WTC11 (cell line): ENCODE data around the gene CTNS. TPM values are rescaled to one million over a fixed set of nuclear protein-coding genes. Genes with fewer than 3 reads are reported as not detected.
A peak's percentile ranks its signal among the peaks of the same experiment; 100 is the strongest.

ENCODE experiments used
- ATAC-seq: fragments of 200-7000 bp; cut with Tn5 transposase; 2 replicates; pipeline ENCODE4 v1.10.0; 2021; ENCODE audit warnings: mild to moderate bottlenecking, moderate library complexity
- CTCF ChIA-PET: fragments of 300-600 bp; sonication (Branson Sonifier 250); formaldehyde crosslinking; loops from one replicate; lab custom pipeline; 2021; ENCODE audit warnings: antibody characterized with exemption; lab: Charles Lee
- POLR2A ChIA-PET: fragments of 350-600 bp; sonication (Branson Sonifier 250); formaldehyde crosslinking; loops from one replicate; lab custom pipeline; 2021; ENCODE audit warnings: antibody characterized with exemption; lab: Charles Lee
- DNase-seq: peaks from one replicate; pipeline ENCODE4 v3.0.0; 2021; ENCODE audit warnings: low spot score
- H3K27ac Mint-ChIP-seq: 2 replicates; pipeline ENCODE4 v1.8.0; 2021; ENCODE audit warnings: mixed read lengths
- H3K27me3 Mint-ChIP-seq: 2 replicates; pipeline ENCODE4 v1.8.0; 2021; ENCODE audit warnings: low read depth, mild to moderate bottlenecking, moderate library complexity, mixed read lengths
- H3K36me3 Mint-ChIP-seq: 2 replicates; pipeline ENCODE4 v1.8.0; 2021; ENCODE audit warnings: mixed read lengths
- H3K4me1 Mint-ChIP-seq: 2 replicates; pipeline ENCODE4 v1.8.0; 2022; ENCODE audit warnings: mixed read lengths
- H3K4me3 Mint-ChIP-seq: 2 replicates; pipeline ENCODE4 v1.8.0; 2021; ENCODE audit warnings: mild to moderate bottlenecking, moderate library complexity, mixed read lengths
- H3K9me3 Mint-ChIP-seq: 2 replicates; pipeline ENCODE4 v1.8.0; 2021; ENCODE audit warnings: mixed read lengths
- ATF2 ChIP-seq: sonication (generic); formaldehyde crosslinking; IDR thresholded peaks from 2 replicates; pipeline ENCODE4 v1.8.1; 2022; ENCODE audit warnings: low read depth, missing genetic modification reagents, borderline replicate concordance
- CBFB ChIP-seq: sonication (generic); formaldehyde crosslinking; IDR thresholded peaks from 2 replicates; pipeline ENCODE4 v1.8.1; 2022; ENCODE audit warnings: mild to moderate bottlenecking, low read depth, missing genetic modification reagents
- CREM ChIP-seq: sonication (generic); formaldehyde crosslinking; IDR thresholded peaks from 2 replicates; pipeline ENCODE4 v1.8.1; 2022; ENCODE audit warnings: mild to moderate bottlenecking, missing genetic modification reagents, moderate library complexity
- EMX1 ChIP-seq: fragments of 250-450 bp; sonication (Bioruptor Pico); IDR thresholded peaks from 2 replicates; pipeline ENCODE4 v1.8.0; 2021; ENCODE audit warnings: mild to moderate bottlenecking
- FOXK1 ChIP-seq: sonication (generic); formaldehyde crosslinking; IDR thresholded peaks from 2 replicates; pipeline ENCODE4 v1.8.0; 2022; ENCODE audit warnings: mild to moderate bottlenecking, moderate library complexity, missing genetic modification reagents
- FOXP1 ChIP-seq: sonication (generic); formaldehyde crosslinking; IDR thresholded peaks from 2 replicates; pipeline ENCODE4 v1.8.0; 2022; ENCODE audit warnings: missing genetic modification reagents, mild to moderate bottlenecking, moderate library complexity, borderline replicate concordance
- GRHL2 ChIP-seq: fragments of 250-450 bp; sonication (Bioruptor Pico); IDR thresholded peaks from 2 replicates; pipeline ENCODE4 v1.8.0; 2022; ENCODE audit warnings: mild to moderate bottlenecking, moderate library complexity; ENCODE audit not compliant: insufficient replicate concordance, severe bottlenecking
- KAT7 ChIP-seq: sonication (generic); formaldehyde crosslinking; IDR thresholded peaks from 2 replicates; pipeline ENCODE4 v1.8.1; 2023; ENCODE audit warnings: missing genetic modification reagents, mild to moderate bottlenecking, borderline replicate concordance
- MAX ChIP-seq: sonication (generic); formaldehyde crosslinking; IDR thresholded peaks from 2 replicates; pipeline ENCODE4 v1.8.0; 2022; ENCODE audit warnings: mild to moderate bottlenecking, missing genetic modification reagents
- MXD4 ChIP-seq: fragments of 250-450 bp; sonication (Bioruptor Pico); IDR thresholded peaks from 2 replicates; pipeline ENCODE4 v1.8.0; 2021; ENCODE audit warnings: mild to moderate bottlenecking, moderate library complexity, borderline replicate concordance
- MYBL2 ChIP-seq: sonication (generic); formaldehyde crosslinking; IDR thresholded peaks from 2 replicates; pipeline ENCODE4 v1.8.1; 2023; ENCODE audit warnings: mild to moderate bottlenecking, moderate library complexity, missing genetic modification reagents
- PRDM15 ChIP-seq: sonication (generic); formaldehyde crosslinking; IDR thresholded peaks from 2 replicates; pipeline ENCODE4 v1.8.0; 2022; ENCODE audit warnings: missing genetic modification reagents
- RELA ChIP-seq: sonication (generic); formaldehyde crosslinking; IDR thresholded peaks from 2 replicates; pipeline ENCODE4 v1.8.1; 2022; ENCODE audit warnings: missing genetic modification reagents, mild to moderate bottlenecking, borderline replicate concordance
- RORB ChIP-seq: fragments of 250-450 bp; sonication (Bioruptor Pico); IDR thresholded peaks from 2 replicates; pipeline ENCODE4 v1.9.0; 2021; ENCODE audit warnings: mild to moderate bottlenecking
- TEAD1 ChIP-seq: sonication (generic); formaldehyde crosslinking; IDR thresholded peaks from 2 replicates; pipeline ENCODE4 v1.8.0; 2022; ENCODE audit warnings: mild to moderate bottlenecking, missing genetic modification reagents
- TEAD4 ChIP-seq: sonication (generic); formaldehyde crosslinking; IDR thresholded peaks from 2 replicates; pipeline ENCODE4 v1.8.0; 2022; ENCODE audit warnings: mild to moderate bottlenecking, missing genetic modification reagents
- TP53 ChIP-seq: sonication (generic); formaldehyde crosslinking; IDR thresholded peaks from 2 replicates; pipeline ENCODE4 v1.8.1; 2023; ENCODE audit warnings: mild to moderate bottlenecking, missing genetic modification reagents
- ZMAT4 ChIP-seq: fragments of 250-450 bp; sonication (Bioruptor Pico); IDR thresholded peaks from 2 replicates; pipeline ENCODE4 v1.9.0; 2021; ENCODE audit warnings: mild to moderate bottlenecking
- ZNF219 ChIP-seq: sonication (generic); formaldehyde crosslinking; IDR thresholded peaks from 2 replicates; pipeline ENCODE4 v1.8.0; 2023; ENCODE audit warnings: missing genetic modification reagents, mild to moderate bottlenecking, borderline replicate concordance
- ZNF317 ChIP-seq: sonication (generic); formaldehyde crosslinking; IDR thresholded peaks from 2 replicates; pipeline ENCODE4 v1.8.1; 2023; ENCODE audit warnings: low read depth, mild to moderate bottlenecking, moderate library complexity, missing genetic modification reagents, borderline replicate concordance
- ZNF396 ChIP-seq: fragments of 250-450 bp; sonication (Bioruptor Pico); IDR thresholded peaks from 2 replicates; pipeline ENCODE4 v1.8.0; 2021; ENCODE audit warnings: mild to moderate bottlenecking, moderate library complexity, borderline replicate concordance
- ZNF416 ChIP-seq: fragments of 250-450 bp; sonication (Bioruptor Pico); IDR thresholded peaks from 2 replicates; pipeline ENCODE4 v1.9.0; 2021; ENCODE audit warnings: mild to moderate bottlenecking, inconsistent platforms
- ZNF512 ChIP-seq: sonication (generic); formaldehyde crosslinking; IDR thresholded peaks from 2 replicates; pipeline ENCODE4 v1.8.1; 2022; ENCODE audit warnings: missing genetic modification reagents, borderline replicate concordance
- ZNF532 ChIP-seq: fragments of 250-450 bp; sonication (Bioruptor Pico); IDR thresholded peaks from 2 replicates; pipeline ENCODE4 v1.9.0; 2021; ENCODE audit warnings: mild to moderate bottlenecking, borderline replicate concordance
- total RNA-seq: library from RNA; stranded (reverse); gene quantifications from 3 replicates; pipeline ENCODE4 v1.2.3, GENCODE V29; 2021

Gene CTNS
- total RNA-seq, 1 experiment from 2014 or later: 10.7 TPM

- TF ChIP-seq PRDM15 (no peak; the same call in 1 of the 2 replicates), ZNF317 (CRISPR knock-in tag) (0 out of 2 replicates have a peak, but pooled peaks have one; percentile 29), ZNF396 (CRISPR knock-in tag) (no peak), FOXP1 (CRISPR knock-in tag) (peak; percentile 28; the same call in 1 of the 2 replicates), TP53 (CRISPR knock-in tag) (0 out of 2 replicates have a peak, but pooled peaks have one; percentile 51), ZNF512 (no peak), CREM (peak; percentile 64; the same call in 1 of the 2 replicates), RELA (0 out of 2 replicates have a peak, but pooled peaks have one; percentile 56), TEAD4 (CRISPR knock-in tag) (no peak), ZNF416 (CRISPR knock-in tag) (0 out of 2 replicates have a peak, but pooled peaks have one; percentile 67), ZNF219 (CRISPR knock-in tag) (no peak; the same call in 1 of the 2 replicates), CBFB (CRISPR knock-in tag) (0 out of 2 replicates have a peak, but pooled peaks have one; percentile 68), ATF2 (CRISPR knock-in tag) (no peak)
Measured at GRCh38 chr17:3668279-3669084, 31.9 kb downstream of the CTNS start, which contains the start of the genes EMC6 and TAX1BP3 (continued).

GRCh38 chr17:3669085-3669347 lies 32.5 kb downstream of the CTNS start:
- H3K27ac Mint-ChIP-seq: peak overlapping the region; percentile 96
- no peaks in the 10 kb centered on the region for H3K9me3 Mint-ChIP-seq
- peak overlapping the region; percentile 99 for H3K4me3 Mint-ChIP-seq
- H3K27me3 Mint-ChIP-seq: no peaks in the 10 kb centered on the region
- H3K4me1 Mint-ChIP-seq: peaks cover 20% of the 10 kb centered on the region
- ChIA-PET POLR2A (interaction anchor here (0.6 to 1.0 kb wide), 3 partner anchors 9 to 85 kb away, joined by 3 to 4 read pairs (median 3); partner anchors contain the start of gene SHPK), CTCF (interaction anchor here (3.2 kb wide), 1 partner anchor 14 kb away, joined by 20 read pairs; no protein-coding TSS in a partner anchor)
- no peak for DNase-seq
- peaks cover 18% of the 10 kb centered on the region for H3K36me3 Mint-ChIP-seq
- no peak for ATAC-seq
- TF ChIP-seq TEAD4 (CRISPR knock-in tag): 0 out of 2 replicates have a peak, but pooled peaks have one; percentile 32
- no peak for TF ChIP-seq ZNF532 (CRISPR knock-in tag)
- 0 out of 2 replicates have a peak, but pooled peaks have one; percentile 12 for TF ChIP-seq MYBL2 (CRISPR knock-in tag)
- no peak for TF ChIP-seq MAX (CRISPR knock-in tag)
- no peak for TF ChIP-seq EMX1 (CRISPR knock-in tag)
- TF ChIP-seq GRHL2 (CRISPR knock-in tag): no peak
- no peak for TF ChIP-seq MXD4 (CRISPR knock-in tag)
- TF ChIP-seq TEAD1 (CRISPR knock-in tag): 0 out of 2 replicates have a peak, but pooled peaks have one; percentile 48
- TF ChIP-seq ZMAT4 (CRISPR knock-in tag): no peak
- TF ChIP-seq KAT7 (CRISPR knock-in tag): no peak
- no peak for TF ChIP-seq RELA
- TF ChIP-seq ZNF396 (CRISPR knock-in tag): no peak
- no peak for TF ChIP-seq FOXK1 (CRISPR knock-in tag)
- no peak for TF ChIP-seq RORB (CRISPR knock-in tag)
